ENCODE measurements around the gene MMRN2.
"Not testable (repeated sequence)": the region's sequence is repeated elsewhere in the genome, so short reads cannot be mapped to it uniquely, and the experiment has no call there.

- not testable (repeated sequence) for TF ChIP-seq POLR2A, EP300 (IDR thresholded peaks at IDR 0.05)
- TF ChIP-seq, protein P1, sequence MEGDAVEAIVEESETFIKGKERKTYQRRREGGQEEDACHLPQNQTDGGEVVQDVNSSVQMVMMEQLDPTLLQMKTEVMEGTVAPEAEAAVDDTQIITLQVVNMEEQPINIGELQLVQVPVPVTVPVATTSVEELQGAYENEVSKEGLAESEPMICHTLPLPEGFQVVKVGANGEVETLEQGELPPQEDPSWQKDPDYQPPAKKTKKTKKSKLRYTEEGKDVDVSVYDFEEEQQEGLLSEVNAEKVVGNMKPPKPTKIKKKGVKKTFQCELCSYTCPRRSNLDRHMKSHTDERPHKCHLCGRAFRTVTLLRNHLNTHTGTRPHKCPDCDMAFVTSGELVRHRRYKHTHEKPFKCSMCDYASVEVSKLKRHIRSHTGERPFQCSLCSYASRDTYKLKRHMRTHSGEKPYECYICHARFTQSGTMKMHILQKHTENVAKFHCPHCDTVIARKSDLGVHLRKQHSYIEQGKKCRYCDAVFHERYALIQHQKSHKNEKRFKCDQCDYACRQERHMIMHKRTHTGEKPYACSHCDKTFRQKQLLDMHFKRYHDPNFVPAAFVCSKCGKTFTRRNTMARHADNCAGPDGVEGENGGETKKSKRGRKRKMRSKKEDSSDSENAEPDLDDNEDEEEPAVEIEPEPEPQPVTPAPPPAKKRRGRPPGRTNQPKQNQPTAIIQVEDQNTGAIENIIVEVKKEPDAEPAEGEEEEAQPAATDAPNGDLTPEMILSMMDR (IDR thresholded peaks at IDR 0.05), result not testable (repeated sequence)
These were observed 27.1 kb upstream of the MMRN2 start for GRCh38 chr10:86984498-86984897.

All from sigmoid colon (tissue), 4 donors.